Activated CD8-positive, alpha-beta memory T cell treated with anti-CD3 and anti-CD28 coated beads, Interleukin-2, amount 50 U/mL, for 1 hour (primary cell): ENCODE measurements around the gene SDHB.
"Not testable (repeated sequence)": the region's sequence is repeated elsewhere in the genome, so short reads cannot be mapped to it uniquely, and the experiment has no call there.

Source experiments
- DNase-seq: peaks from one replicate; pipeline ENCODE4 v3.0.0-alpha.2; 2020; ENCODE audit errors: extremely low read depth

The SDHB gene

DNA sequence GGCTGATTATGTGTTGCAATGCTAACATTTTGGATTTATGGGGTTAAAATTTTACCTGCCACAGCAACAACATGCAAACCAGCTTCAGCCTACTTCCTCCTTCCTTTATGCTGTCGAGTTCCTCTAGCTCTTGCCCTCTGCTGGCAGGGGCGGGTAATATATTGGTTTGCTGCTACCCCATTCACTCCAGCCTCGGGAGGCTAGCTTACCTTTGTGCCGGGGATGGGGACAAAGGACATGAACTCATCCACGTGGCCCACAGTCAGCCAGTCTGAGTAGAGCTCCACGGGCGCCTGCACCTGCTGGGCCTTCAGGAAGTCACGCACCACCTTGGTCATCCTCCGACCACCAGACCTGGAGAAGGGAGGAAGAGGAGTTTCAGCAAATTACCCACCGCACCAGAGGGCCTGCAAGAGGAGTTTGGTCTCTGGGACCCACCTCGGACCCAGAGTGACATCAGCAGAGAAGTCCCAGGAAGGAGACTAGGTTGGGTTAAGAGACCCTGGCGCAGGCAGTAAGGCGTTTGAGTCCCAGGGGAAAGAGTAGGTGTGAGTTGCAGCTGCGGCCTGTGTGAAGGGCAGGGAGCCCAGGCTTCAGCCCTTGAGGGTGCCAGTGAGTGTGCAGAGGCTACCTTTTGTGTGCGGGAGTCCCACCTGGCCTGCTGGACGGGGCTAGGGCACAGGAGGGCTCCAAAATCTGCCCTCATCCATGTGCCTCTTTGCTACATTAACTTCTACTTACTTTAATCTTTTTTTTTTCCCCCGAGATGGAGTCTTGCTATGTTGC lies 21.8 kb upstream of the SDHB start:
- DNase-seq = no peak

DNA sequence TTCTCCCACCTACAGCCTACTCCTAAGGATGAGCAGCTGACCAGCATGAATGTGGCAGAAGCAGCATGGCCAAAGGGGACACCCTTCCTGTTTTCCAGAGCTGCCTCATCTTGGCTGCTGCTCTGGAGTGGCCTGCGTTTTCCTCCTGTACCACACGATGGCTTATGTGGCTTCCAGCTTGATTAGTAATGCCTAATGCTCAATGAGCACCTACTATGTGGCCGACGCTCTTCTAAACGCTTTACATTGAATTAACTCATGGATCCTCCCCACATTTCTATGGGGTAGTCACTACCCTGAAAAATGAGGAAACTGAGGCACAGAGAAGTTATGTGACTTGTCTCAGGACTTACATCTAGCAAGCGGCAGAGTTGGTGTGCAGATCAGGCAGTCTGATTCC lies 18.0 kb upstream of the SDHB start:
- DNase-seq = no peak

GRCh38 chr1:17070163-17070525 lies 16.3 kb upstream of the SDHB start:
- no peak for DNase-seq

DNA sequence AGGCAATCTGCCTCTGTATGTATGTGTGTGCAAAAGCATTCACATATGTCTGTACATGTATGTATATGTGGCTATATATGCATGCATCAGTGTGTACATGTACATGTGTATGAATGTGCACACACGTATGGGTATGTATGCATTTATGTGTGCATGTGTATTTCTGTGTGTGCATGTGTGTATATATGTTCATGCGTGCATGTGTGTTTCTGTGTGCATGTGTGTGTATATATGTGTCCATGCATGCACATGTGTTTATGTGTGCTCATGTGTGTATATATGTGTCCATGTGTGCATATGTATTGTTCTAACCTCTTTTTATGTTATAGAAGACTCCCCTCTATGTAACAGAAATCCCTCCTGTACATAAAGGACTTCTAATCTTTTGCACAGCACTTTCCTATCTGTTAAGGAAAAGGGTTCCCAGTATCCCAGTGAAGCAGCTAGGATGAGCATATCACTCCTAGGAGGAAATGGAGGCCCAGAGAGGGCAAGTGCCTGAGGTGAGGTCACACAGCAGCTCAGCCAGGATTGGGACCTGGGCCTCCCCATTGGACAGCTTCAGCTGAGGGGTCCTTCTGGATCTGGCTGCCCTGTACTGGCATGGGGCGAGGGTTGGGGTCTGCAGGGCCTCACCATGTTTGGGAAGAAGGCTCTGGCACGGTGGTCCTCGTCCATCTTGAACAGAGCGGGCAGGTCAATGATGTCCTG lies 15.8 kb upstream of the SDHB start:
- no peak for DNase-seq

DNA sequence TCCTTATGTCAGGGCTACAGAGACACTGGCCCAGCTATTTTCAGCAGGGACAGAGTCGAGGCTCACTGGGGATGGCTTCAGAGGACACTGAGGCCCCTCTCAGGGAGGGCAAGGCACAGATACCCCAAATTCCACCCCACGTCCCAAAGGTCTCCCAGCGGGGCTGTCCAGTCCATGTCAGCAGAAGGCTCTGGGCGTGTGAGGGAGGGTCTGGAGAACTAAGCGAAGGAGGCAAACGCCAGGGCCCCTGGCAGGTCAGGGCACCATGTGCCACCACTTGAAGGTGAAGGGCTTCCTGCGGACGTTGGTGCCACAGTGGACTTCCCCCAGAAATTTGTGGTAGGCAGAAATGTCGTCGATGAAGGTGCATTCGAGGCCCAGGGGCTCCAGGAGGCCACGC lies 15.0 kb upstream of the SDHB start:
- DNase-seq = no peak

- no peak for DNase-seq
Measured at GRCh38 chr1:17067465-17068240, 13.8 kb upstream of the SDHB start.

- no peak for DNase-seq
Measured at GRCh38 chr1:17067069-17067426, 13.2 kb upstream of the SDHB start.

GRCh38 chr1:17066361-17067068 lies 12.7 kb upstream of the SDHB start:
- DNase-seq = no peak

GRCh38 chr1:17065666-17066065 lies 11.8 kb upstream of the SDHB start:
- no peak for DNase-seq

DNA sequence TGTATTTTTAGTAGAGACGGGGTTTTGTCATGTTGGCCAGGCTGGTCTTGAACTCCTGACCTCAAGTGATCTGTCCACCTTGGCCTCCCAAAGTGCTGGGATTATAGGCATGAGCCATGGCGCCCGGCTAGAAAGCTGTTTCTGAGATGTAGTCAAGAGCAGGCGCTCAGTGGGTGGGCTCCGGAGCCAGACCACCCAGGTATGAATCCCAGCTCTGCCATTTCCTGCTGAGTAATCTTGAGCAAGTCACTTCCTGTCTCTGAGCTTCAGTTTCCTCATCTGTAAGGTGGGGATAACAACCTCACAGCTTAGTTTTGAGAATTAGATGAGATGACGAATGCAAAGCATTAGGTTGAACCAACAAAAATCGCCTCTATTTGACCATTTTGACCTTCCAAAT lies 8.9 kb upstream of the SDHB start:
- not testable (repeated sequence) for DNase-seq

GRCh38 chr1:17061892-17062291 lies 8.1 kb upstream of the SDHB start:
- no peak for DNase-seq

GRCh38 chr1:17061486-17061885 lies 7.7 kb upstream of the SDHB start:
- DNase-seq = no peak

DNA sequence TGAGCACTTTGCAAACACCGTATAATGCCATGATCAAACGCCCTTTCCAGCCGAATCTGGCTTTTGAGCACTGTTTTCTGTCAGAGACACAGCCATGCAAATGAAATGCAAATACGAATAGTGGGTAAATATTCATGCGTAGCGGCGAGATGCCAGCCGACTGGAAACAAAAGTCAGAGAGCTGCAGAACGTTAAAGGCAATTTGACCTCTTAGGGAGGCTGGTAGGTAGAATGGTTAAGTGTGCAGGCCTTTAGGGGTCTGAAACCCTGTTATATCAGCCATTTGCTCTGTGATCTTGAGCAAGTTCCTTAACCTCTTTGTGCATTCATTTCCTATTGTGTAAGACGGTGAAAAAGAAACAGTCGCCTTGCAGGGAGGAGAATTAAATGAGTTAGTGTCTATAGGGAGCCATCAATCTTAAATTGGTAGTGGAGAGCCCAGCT lies 6.5 kb upstream of the SDHB start:
- DNase-seq = no peak

DNA sequence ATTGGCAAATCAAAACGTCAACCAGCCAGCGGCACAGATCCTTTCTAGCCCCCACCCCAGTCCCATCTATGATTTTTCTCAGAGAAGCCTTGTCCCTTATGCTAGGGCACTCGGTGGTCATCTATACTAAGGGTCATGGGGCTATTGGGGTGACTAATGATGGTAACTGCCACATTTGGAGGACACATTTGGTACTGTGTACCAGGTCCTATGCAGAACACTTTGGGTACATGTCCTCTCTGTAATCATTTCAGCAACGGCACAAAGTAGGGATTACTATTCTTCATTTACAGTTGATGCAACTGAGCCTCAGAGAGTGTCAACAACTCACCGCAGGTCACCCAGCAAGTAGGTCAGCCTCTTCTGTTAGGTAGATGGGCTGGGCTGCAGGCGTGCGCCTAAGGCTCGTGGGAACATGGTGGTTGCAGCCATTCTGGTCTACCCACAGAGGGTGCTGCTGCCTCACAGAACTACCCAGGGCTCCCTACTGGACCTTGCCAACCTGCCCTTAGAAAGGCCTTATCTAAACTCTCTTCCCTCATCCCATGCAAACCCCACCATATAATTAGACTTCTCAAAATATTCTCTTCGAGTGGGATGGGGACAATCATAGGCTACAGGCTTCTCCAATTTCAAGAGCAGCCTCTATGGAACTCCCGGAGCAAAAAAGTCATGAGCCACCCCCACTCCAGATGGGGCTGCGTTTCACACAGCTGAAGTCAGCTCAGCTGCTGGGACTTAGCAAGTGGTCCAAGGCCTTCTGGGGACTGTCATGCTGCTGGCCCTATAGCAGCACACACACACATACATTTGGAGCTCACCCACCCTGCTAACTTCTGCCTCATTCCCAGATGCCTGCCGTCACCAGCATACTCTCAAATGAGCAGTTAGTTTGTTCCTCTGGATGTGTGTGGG lies 5.8 kb upstream of the SDHB start:
- no peak for DNase-seq

DNA sequence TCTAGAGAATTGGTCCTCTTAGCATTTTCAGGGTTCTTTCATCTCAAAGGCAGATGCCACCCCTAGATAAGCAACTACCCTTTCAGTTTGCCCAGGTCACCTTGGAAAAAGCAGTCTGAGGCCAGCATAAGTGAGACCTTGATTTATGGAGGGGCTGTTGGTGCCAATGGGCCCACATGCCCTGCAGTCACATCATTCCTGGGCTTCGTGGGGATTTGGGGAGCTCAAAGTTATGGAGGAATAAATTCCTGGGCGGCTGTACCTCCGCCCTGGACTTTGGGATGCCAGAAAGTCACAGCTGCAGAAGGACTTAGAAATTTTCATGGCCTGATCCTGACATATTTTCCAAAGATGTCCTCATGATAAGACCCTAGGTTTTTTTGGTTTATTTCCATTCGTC lies 2.7 kb upstream of the SDHB start:
- no peak for DNase-seq

DNA sequence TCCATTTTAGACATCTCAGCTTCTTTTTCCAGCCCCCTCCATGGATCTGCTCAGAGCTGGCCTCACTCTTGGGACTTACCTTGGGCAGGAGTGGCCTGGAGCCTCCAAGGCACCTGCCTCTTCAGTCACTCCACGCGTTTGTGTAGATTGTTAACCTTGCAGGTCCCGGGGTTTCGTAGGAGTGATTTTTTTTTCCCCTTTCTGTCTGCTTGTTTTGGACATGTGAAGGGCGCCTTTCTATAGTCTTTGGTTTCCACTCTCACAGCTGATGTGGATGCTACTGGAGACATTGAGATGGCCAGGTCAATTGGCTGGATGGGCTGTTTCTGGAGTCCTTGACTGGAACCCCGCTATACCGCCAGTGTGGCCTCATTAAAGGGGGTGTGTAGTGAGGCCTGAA lies 2.0 kb upstream of the SDHB start:
- DNase-seq = no peak

DNA sequence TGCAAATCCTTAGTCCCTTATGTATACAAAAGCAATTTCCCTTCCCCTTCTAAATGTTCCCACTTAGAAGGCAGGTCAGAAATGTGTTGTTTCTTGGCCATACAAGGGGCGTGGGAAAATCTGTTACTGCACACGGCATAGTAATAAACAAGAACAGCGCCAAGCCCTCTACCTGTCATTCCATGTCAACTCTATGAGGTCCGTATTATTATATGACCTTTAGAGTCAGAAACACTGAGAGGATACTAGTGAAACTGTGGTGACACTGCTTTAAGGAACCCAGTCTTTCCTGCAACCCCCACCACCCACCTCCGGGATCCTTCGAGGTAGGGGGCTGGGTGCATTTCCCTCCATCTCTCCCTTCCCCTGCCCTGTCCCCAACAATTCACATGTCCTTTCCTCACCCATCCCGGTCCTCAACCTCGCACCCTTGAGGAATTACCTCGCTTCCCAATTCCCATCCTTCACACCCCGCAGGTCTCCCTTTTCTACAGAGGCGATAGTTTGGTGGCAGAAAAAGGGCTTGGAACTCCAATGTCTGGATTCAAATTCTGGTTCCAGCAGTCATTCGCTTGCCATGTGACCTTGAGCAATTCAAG lies 647 bp downstream of the SDHB start:
- DNase-seq = no peak

DNA sequence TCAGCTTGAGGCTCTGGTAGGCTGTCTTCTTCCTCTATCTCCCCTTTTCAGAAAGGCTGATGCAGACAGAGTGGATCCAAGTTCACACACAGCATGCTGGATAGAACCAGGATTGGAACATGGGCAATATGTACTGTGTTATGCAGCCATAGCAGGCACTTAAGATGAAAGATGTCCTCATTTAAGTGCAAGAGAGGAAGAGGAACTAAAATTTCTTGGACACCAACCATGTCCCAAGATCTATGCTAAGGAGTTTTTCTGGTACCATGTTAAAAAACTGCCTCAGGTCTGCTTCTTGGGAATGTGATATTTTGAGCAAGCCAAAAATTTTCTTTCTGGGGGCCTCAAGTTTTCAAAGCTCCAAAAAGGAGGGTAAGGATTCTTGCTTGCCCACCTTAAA lies 1.2 kb downstream of the SDHB start:
- DNase-seq = no peak

DNA sequence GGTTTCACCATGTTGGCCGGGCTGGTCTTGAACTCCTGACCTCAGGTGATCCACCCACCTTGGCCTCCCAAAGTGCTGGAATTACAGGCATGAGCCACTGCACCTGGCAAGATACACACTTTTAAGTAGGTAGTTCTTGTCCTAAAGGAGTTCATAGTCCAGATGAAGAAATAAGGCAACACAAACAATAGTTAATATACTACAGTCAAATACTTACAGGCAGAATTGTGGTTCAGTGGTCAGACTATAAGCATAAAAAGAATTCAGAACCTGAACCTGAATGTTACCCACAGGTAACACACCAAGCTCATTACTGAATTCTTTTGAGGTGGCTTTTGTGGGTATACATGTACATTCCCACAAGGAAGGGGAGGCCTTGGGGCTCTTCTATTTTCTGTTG lies 1.8 kb downstream of the SDHB start:
- no peak for DNase-seq

DNA sequence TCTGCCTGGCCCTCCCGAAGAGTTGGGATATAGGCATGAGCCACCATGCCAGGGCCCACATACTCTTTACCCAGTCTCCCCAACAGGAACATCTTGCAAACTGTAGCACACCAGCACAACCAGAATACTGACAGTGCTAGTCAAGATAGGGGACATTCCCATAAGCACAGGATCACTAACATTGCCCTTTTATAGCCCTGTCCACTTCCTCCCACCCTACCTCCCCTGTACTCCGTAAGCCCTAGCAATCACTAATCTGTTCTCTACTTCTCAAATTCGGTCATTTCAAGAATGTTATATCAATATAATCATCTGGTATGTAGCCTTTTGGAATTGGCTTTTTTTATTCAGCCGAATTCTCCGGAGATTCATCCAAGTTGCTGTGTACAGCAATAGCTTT lies 5.9 kb downstream of the SDHB start:
- no peak for DNase-seq

DNA sequence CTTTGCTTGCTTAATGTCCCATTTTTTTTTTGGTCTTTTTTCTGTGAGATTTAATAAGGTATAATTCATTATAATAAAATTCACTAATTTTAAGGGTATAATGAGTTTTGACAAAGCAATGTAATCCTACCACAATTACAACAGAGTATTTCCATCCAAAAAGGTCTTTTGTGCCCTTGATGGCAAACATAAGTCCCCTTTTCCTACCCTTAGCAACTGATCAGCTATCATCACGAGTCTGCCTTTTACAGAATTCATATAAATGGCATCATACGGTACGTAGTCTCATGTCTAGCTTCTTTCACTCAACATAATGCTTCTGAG lies 7.5 kb downstream of the SDHB start:
- DNase-seq = no peak
